NCI-H69 (cell line): ENCODE measurements around the gene SFR1.
"Not testable (repeated sequence)": the region's sequence is repeated elsewhere in the genome, so short reads cannot be mapped to it uniquely, and the experiment has no call there.

ENCODE experiments used
- DNase-seq: peaks from one replicate; lab custom pipeline; 2025; lab: John Stamatoyannopoulos, UW

SFR1 gene

DNA sequence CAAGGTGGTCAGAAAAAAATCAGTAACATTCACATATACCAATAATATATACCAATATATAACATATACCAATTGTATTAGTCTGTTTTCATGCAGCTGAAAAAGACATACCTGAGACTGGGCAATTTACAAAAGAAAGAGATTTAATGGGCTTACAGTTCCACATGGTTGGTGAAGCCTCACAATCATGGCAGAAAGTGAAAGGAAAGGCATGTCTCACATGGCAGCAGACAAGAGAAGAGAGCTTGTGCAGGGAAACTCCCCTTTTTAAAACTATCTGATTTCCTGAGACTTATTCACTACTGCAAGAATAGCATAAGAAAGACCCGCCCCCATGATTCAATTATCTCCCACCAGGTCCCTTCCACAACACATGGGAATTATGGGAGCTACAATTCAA lies 52.2 kb downstream of the SFR1 start:
- not testable (repeated sequence) for DNase-seq
